IMR-90 (cell line): Measurements from ENCODE around the gene TOR3A. TPM values are rescaled to one million over a fixed set of nuclear protein-coding genes. Genes with fewer than 3 reads are reported as not detected.
A peak's percentile ranks its signal among the peaks of the same experiment; 100 is the strongest.

Experiments
- ATAC-seq: fragments of 200-7000 bp; cut with Tn5 transposase; 2 replicates; pipeline ENCODE4 v1.9.1; 2020; ENCODE audit warnings: low read depth, mild to moderate bottlenecking, moderate library complexity
- BruUV-seq: library from RNA; stranded (reverse); fragments of 400-500 nt; replicated peaks from 2 replicates; lab custom pipeline; 2021; lab: Mats Ljungman, UMichigan
- CTCF ChIA-PET: fragments of 300-600 bp; formaldehyde crosslinking; extraction: SDS; loops from one replicate; lab custom pipeline; 2021; ENCODE audit warnings: antibody characterized with exemption; lab: Yijun Ruan, JAX
- POLR2A ChIA-PET: fragments of 300-600 bp; sonication (Branson Sonifier 250); formaldehyde crosslinking; loops from one replicate; lab custom pipeline; 2022; ENCODE audit warnings: antibody characterized with exemption; ENCODE audit not compliant: unreplicated experiment; lab: Charles Lee
- DNase-seq: peaks from one replicate; pipeline ENCODE4 v3.0.0; 2013
- H2AFZ ChIP-seq: replicated peaks from 2 replicates; pipeline ENCODE3; 2013; ENCODE audit warnings: low read length, mild to moderate bottlenecking; ENCODE audit not compliant: poor library complexity
- H2AK5ac ChIP-seq: 2 replicates; pipeline ENCODE4 v1.6.1; 2013; ENCODE audit warnings: low read depth, low read length, inconsistent platforms
- H2AK9ac ChIP-seq: replicated peaks from 2 replicates; pipeline ENCODE3; 2013; ENCODE audit warnings: mild to moderate bottlenecking, low read depth, low read length, moderate library complexity; ENCODE audit not compliant: poor library complexity
- H2BK120ac ChIP-seq: 2 replicates; pipeline ENCODE4 v1.6.1; 2013; ENCODE audit warnings: low read depth, low read length, inconsistent platforms
- H2BK15ac ChIP-seq: 3 replicates; pipeline ENCODE4 v1.6.1; 2013; ENCODE audit warnings: low read depth, low read length, inconsistent platforms
- H2BK20ac ChIP-seq: 2 replicates; pipeline ENCODE4 v1.6.1; 2013; ENCODE audit warnings: low read depth, mild to moderate bottlenecking, inconsistent platforms, low read length, moderate library complexity
- H2BK5ac ChIP-seq: 2 replicates; pipeline ENCODE4 v1.6.1; 2013; ENCODE audit warnings: mild to moderate bottlenecking, low read depth, low read length, inconsistent platforms; ENCODE audit not compliant: poor library complexity, severe bottlenecking
- H3K14ac ChIP-seq: replicated peaks from 2 replicates; pipeline ENCODE4 v1.6.1; 2013; ENCODE audit warnings: low read depth, low read length, inconsistent platforms
- H3K18ac ChIP-seq: 2 replicates; pipeline ENCODE4 v1.6.1; 2013; ENCODE audit warnings: low read depth, low read length, control low read depth
- H3K23ac ChIP-seq: 2 replicates; pipeline ENCODE4 v1.6.1; 2013; ENCODE audit warnings: low read depth, low read length, inconsistent platforms
- H3K27ac ChIP-seq: 2 replicates; pipeline ENCODE4 v1.5.1; 2013; ENCODE audit warnings: mild to moderate bottlenecking, control low read depth, low read length; ENCODE audit not compliant: insufficient read depth
- H3K27me3 ChIP-seq: 2 replicates; pipeline ENCODE4 v1.6.1; 2013; ENCODE audit warnings: low read length; ENCODE audit not compliant: control insufficient read depth, insufficient read depth
- H3K36me3 ChIP-seq: 2 replicates; pipeline ENCODE4 v1.6.1; 2013; ENCODE audit warnings: low read length, mixed read lengths; ENCODE audit not compliant: control insufficient read depth, insufficient read depth
- H3K4ac ChIP-seq: 2 replicates; pipeline ENCODE4 v1.6.1; 2013; ENCODE audit warnings: low read depth, low read length, inconsistent platforms
- H3K4me1 ChIP-seq: 2 replicates; pipeline ENCODE4 v1.6.1; 2013; ENCODE audit warnings: low read length, mixed read lengths; ENCODE audit not compliant: control insufficient read depth, insufficient read depth
- H3K4me2 ChIP-seq: 2 replicates; pipeline ENCODE4 v1.6.1; 2013; ENCODE audit warnings: low read depth, mild to moderate bottlenecking, control low read depth, low read length, moderate library complexity
- H3K4me3 ChIP-seq: 2 replicates; pipeline ENCODE4 v1.5.1; 2013; ENCODE audit warnings: low read depth, mild to moderate bottlenecking, control low read depth, low read length, moderate library complexity; ENCODE audit not compliant: insufficient read depth
- H3K56ac ChIP-seq: 2 replicates; pipeline ENCODE4 v1.6.1; 2013; ENCODE audit warnings: low read length, inconsistent platforms; ENCODE audit not compliant: insufficient read depth; ENCODE audit errors: extremely low read depth
- H3K79me1 ChIP-seq, 2 experiments: 2 replicates each; pipeline ENCODE4 v1.6.1; 2013; ENCODE audit warnings: low read length in 2 of 2, inconsistent platforms in 1 of 2, low read depth in 1 of 2
- H3K9ac ChIP-seq: 2 replicates; pipeline ENCODE4 v1.6.1; 2013; ENCODE audit warnings: low read depth, low read length, control low read depth
- H3K9me1 ChIP-seq: 2 replicates; pipeline ENCODE4 v1.6.1; 2013; ENCODE audit warnings: low read length, inconsistent platforms; ENCODE audit not compliant: insufficient read depth
- H3K9me3 ChIP-seq: 2 replicates; pipeline ENCODE4 v1.6.1; 2013; ENCODE audit warnings: low read length; ENCODE audit not compliant: control insufficient read depth, insufficient read depth
- H4K20me1 ChIP-seq: 2 replicates; pipeline ENCODE4 v1.6.1; 2013; ENCODE audit warnings: low read length, inconsistent platforms; ENCODE audit not compliant: insufficient read depth
- H4K5ac ChIP-seq: 2 replicates; pipeline ENCODE4 v1.6.1; 2013; ENCODE audit warnings: mild to moderate bottlenecking, low read depth, low read length, control low read depth
- H4K8ac ChIP-seq, 2 experiments: 2 replicates each; pipeline ENCODE4 v1.6.1; 2013; ENCODE audit warnings: low read depth in 2 of 2, low read length in 2 of 2, control low read depth in 1 of 2, inconsistent platforms in 1 of 2
- H4K91ac ChIP-seq: 2 replicates; pipeline ENCODE4 v1.6.1; 2013; ENCODE audit warnings: low read depth, low read length, inconsistent platforms; ENCODE audit not compliant: insufficient read depth
- CEBPB ChIP-seq: IDR thresholded peaks from 2 replicates; pipeline ENCODE4 v1.6.1; 2012; ENCODE audit warnings: low read depth, low read length, improper control_type of control experiment
- CHD1 ChIP-seq: IDR thresholded peaks from 2 replicates; pipeline ENCODE4 v1.6.1; 2012; ENCODE audit warnings: low read depth, low read length, improper control_type of control experiment
- MAFK ChIP-seq: IDR thresholded peaks from 2 replicates; pipeline ENCODE4 v1.6.1; 2012; ENCODE audit warnings: low read depth, low read length, improper control_type of control experiment
- MAZ ChIP-seq: IDR thresholded peaks from 2 replicates; pipeline ENCODE4 v1.6.1; 2012; ENCODE audit warnings: low read depth, mild to moderate bottlenecking, low read length, improper control_type of control experiment, moderate library complexity, borderline replicate concordance
- WGBS, 2 experiments: methylation state at CpG; one replicate each; pipeline versions ENCODE4 v1.1.5 to v1.1.7; 2013; ENCODE audit warnings: missing lambda C conversion rate in 2 of 2; ENCODE audit not compliant: insufficient read length in 1 of 2; ENCODE audit errors: extremely low coverage in 2 of 2; 5-methylcytosine and 5-hydroxymethylcytosine counted together
- dilution Hi-C: fragments of 300-500 bp; cut with HindIII; formaldehyde crosslinking; loops from one replicate; pipeline ENCODE4 v1.14.3; 2018; ENCODE audit warnings: low sequenced_read_pairs; ENCODE audit not compliant: unreplicated experiment
- in situ Hi-C: fragments of 300-500 bp; cut with MboI; formaldehyde crosslinking; loops from 3 replicates; pipeline ENCODE4 v1.14.3; 2019; ENCODE audit warnings: low sequenced_read_pairs, inconsistent platforms, mixed read lengths
- intact Hi-C: fragments of 100-400 bp; cut with micrococcal nuclease; formaldehyde crosslinking; loops from 2 replicates; pipeline ENCODE4 v1.10.0; 2022
- polyA plus RNA-seq, 3 experiments: library from polyadenylated mRNA; depleted of rRNA; stranded (reverse); fragments of >200 nt; gene quantifications; 2 replicates each; pipeline ENCODE4 v1.2.3, GENCODE V29; 2012; ENCODE audit warnings: low replicate concordance in 1 of 3
- total RNA-seq: library from RNA; depleted of rRNA; stranded (reverse); fragments of >200 nt; gene quantifications from 2 replicates; pipeline ENCODE4 v1.2.3, GENCODE V29; 2012

The TOR3A gene
- total and polyA plus RNA-seq, 2 of the 4 experiments (the other 2 are of a cell fraction), result 16.8 to 22.2 TPM

- no peak overlapping the region; the same call in 1 of the 2 replicates for H2AK5ac ChIP-seq
- peaks cover 17% of the 10 kb centered on the region for H3K9me1 ChIP-seq
- peaks cover 8% of the 10 kb centered on the region for H3K36me3 ChIP-seq
- no peaks in the 10 kb centered on the region for H3K9me3 ChIP-seq
- no peak overlapping the region for H4K5ac ChIP-seq
- H2BK120ac ChIP-seq, result no peak overlapping the region
- TF ChIP-seq MAFK, result no peak
- no peak for TF ChIP-seq CHD1
- TF ChIP-seq CEBPB, result peak; percentile 31; the same call in 1 of the 2 replicates
- TF ChIP-seq MAZ, result no peak
- dilution Hi-C loops (no loop called here), intact Hi-C loops (no loop called here), in situ Hi-C loops (no loop called here)
- DNase-seq (no peak), ATAC-seq (peak; percentile 13; the same call in 1 of the 2 replicates)
- H2BK20ac ChIP-seq, result no peak overlapping the region
- H3K4me3 ChIP-seq, result no peak overlapping the region
- no peak overlapping the region; the same call in 2 of the 3 replicates for H2BK15ac ChIP-seq
- H3K4ac ChIP-seq, result no peak overlapping the region; the same call in 1 of the 2 replicates
- no CpG with 5 or more reads among the region's 8 CpGs for WGBS, 2 experiments
- 0 out of 2 replicates have a peak overlapping the region, but pooled peaks have one; percentile 51 for H3K23ac ChIP-seq
- no peak overlapping the region for H3K4me2 ChIP-seq
- no peak overlapping the region; a peak in 1 of 4 replicates for H4K8ac ChIP-seq
- peaks cover 5% of the 10 kb centered on the region for H3K4me1 ChIP-seq
- CTCF ChIA-PET, result no interaction called here
- H4K91ac ChIP-seq, result no peak overlapping the region
- peaks cover 4 to 16% of the 10 kb centered on the region in 2 experiments for H3K79me1 ChIP-seq
- H3K56ac ChIP-seq, result no peak overlapping the region
- H2AK9ac ChIP-seq, result no peak overlapping the region
- no peak overlapping the region for H2BK5ac ChIP-seq
- H3K9ac ChIP-seq, result no peak overlapping the region
- no peak overlapping the region for H3K18ac ChIP-seq
- H4K20me1 ChIP-seq, result no peaks in the 10 kb centered on the region
- no peak overlapping the region for H2AFZ ChIP-seq
- POLR2A ChIA-PET, result no interaction called here
- H3K14ac ChIP-seq, result no peak overlapping the region
- BruUV-seq, result no TSS peak
- H3K27me3 ChIP-seq, result no peaks in the 10 kb centered on the region
- H3K27ac ChIP-seq, result no peak overlapping the region
These were observed 20.2 kb upstream of the TOR3A start for GRCh38 chr1:179061360-179062282.
